GM19240 (cell line): Measurements from ENCODE around the gene CCDC91.

Experiments
- DNase-seq: peaks from one replicate; pipeline ENCODE4 v3.0.0; 2011; ENCODE audit warnings: low spot score; ENCODE audit not compliant: insufficient read length

The CCDC91 gene

DNA sequence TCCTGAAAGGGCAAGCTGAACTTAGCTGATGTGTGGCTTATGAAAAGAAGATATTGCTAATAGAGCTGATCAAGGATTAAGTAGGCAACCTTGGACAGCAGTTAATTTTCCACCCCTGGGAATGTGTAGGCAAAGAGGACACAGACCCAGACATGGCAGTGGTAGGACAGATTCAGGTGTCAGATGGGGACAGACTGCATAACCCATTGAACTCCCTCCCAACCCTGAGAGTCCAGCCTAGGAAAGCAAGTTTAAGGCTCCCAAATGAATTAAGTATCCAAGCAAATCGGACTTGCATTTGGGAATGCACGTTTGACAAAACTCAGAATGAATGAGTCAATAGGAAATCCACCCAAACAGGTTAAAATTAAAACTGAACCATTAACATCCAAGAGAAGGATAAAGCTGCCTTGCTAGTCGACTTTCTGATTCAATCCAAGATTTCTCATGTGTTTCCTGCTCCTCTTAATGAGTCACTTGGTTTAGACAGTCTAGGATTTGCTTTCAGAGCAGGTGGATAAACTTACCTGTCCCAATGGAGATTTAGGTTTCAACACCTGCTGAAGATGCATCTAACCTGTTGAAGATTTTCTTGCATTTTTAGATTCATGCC, 385.4 kb downstream of the CCDC91 start:
- no peak for DNase-seq

- no peak for DNase-seq
Measured at GRCh38 chr12:28578361-28578760, 388.1 kb downstream of the CCDC91 start.

- DNase-seq, result no peak
Measured at GRCh38 chr12:28578833-28579252, 388.6 kb downstream of the CCDC91 start.

DNA sequence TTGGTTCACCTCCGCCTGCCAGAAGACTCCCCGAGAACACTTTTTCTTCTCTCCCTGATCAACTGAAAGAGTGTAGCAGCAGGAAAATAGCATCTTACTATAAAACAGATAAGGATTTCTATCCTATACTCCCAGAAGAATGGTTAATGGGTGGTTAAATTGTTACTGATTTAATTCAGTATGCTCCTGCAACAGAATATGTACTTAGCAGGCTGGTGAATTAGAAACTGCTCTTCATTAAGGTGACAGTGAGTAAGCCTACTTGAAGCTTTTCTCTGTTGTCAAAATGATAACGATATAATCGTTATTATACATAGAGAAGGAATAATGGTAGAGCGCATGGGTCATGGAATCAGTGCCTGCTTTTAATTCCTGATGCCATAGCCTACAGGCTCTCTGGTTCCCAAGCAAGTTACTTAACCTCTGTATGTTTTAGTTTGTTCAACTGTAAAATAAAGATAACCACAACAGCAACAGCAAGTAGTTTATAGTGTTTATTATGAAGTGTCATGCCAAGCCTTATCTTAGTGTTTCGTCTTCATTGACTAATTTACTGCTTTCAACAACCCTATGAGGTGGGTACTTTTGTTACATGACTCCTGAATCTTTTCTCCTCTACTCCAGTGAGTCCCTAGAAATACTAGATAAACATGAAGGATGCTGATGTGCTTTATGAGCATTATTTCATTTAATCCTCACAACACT, 392.6 kb downstream of the CCDC91 start:
- no peak for DNase-seq

- no peak for DNase-seq
Measured at GRCh38 chr12:28583701-28584261, 393.5 kb downstream of the CCDC91 start.

DNA sequence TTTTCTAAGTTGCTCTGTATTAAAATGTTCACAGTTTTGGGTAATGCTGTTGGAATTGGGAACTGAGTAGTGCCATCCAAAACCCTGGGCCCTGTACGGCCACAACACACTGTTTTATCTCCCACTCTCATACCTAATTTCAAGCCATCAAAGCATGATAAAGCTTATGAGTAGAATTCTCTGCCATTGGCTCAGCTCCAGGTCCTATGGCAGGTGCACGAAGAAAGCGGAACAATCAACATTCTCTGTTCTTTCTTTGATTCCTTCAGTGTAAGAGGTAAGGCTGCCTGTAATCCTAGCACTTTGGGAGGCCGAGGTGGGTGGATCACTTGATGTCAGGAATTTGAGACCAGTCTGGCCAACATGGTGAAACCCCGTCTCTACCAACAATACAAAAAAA, 394.9 kb downstream of the CCDC91 start:
- no peak for DNase-seq

- DNase-seq, result no peak
Measured at GRCh38 chr12:28586481-28586880, 396.2 kb downstream of the CCDC91 start.

DNA sequence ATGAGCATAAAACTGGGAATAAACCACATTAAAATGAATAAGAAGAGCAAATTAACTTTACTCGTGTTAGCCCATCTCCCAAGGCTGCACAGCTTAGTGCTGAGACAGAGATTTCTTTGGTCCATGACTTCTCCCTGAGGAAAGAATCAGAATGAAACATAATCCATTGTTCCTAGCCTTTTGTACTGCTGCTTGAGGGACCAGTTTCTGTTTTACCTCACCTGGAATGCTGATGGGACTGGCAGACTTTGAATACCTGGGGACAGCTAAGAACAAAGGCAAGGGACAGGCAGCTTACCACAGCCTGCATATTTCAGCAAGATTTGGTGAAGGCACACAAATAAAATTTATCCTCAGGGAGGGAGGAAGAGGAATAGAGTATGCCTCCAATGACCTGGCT, 401.6 kb downstream of the CCDC91 start:
- no peak for DNase-seq
